Mucosa of stomach (tissue), 1 donor: Measurements from ENCODE around the gene DNAH6.
"Not testable (repeated sequence)": the region's sequence is repeated elsewhere in the genome, so short reads cannot be mapped to it uniquely, and the experiment has no call there.

Experiments
- H3K27me3 ChIP-seq: one replicate; pipeline ENCODE4 v1.7.0; 2013; ENCODE audit warnings: mild to moderate bottlenecking, low read length; ENCODE audit not compliant: control insufficient read depth, insufficient read depth
- H3K36me3 ChIP-seq: one replicate; pipeline ENCODE4 v1.7.0; 2013; ENCODE audit warnings: low read length; ENCODE audit not compliant: control insufficient read depth, insufficient read depth
- H3K4me1 ChIP-seq: one replicate; pipeline ENCODE4 v1.7.0; 2013; ENCODE audit warnings: mild to moderate bottlenecking, low read length; ENCODE audit not compliant: control insufficient read depth, insufficient read depth
- H3K4me3 ChIP-seq: one replicate; pipeline ENCODE4 v1.7.0; 2013; ENCODE audit warnings: low read length
- H3K9ac ChIP-seq: one replicate; pipeline ENCODE4 v1.7.0; 2013; ENCODE audit warnings: mild to moderate bottlenecking, low read length, moderate library complexity
- H3K9me3 ChIP-seq: one replicate; pipeline ENCODE4 v1.7.0; 2013; ENCODE audit warnings: mild to moderate bottlenecking, low read length, moderate library complexity; ENCODE audit not compliant: control insufficient read depth
- donor health status: Pancreatic carcinoma.

DNAH6 gene

GRCh38 chr2:84486441-84487115 is 29.7 kb upstream of the DNAH6 start:
- Histone ChIP-seq H3K4me3 (no peak overlapping the region), H3K4me1 (peaks cover 15% of the 10 kb centered on the region), H3K27me3 (no peaks in the 10 kb centered on the region), H3K36me3 (no peaks in the 10 kb centered on the region), H3K9ac (no peak overlapping the region), H3K9me3 (no peaks in the 10 kb centered on the region)

DNA sequence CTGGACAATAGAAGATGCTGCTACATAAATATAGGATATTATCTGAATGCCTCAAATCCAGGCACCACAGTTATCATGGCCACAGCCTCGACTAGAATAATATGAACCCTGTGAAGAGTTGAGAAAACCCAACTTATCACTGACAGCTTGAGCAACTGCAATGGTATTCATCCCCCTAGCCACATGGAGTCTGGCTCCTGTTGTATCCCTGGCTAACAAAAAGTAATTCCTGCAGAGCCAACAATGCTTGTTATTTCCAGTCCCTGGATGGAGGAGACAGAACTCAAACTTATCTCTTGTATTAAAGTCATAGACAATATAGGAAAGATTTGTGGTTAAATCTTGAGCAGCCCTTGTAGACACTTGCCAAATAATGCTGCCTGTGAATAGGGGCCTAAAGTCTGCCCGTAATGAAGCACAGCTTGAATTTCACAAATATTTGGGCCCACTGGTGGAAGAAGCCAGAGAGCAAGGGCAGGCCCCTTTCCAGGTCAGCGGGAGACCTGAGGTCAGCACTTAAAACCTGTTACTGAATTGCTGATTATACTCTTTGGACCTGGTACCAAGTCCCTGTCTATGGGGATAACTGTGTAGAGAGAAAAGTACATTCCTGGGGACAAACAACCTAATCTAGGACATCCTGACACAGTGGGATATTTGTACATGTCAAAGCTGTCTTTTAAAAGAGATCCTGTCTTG is 28.9 kb upstream of the DNAH6 start:
- no peak overlapping the region for H3K4me3 ChIP-seq
- no peak overlapping the region for H3K9ac ChIP-seq
- H3K36me3 ChIP-seq = no peaks in the 10 kb centered on the region
- peaks cover 15% of the 10 kb centered on the region for H3K4me1 ChIP-seq
- H3K9me3 ChIP-seq = no peaks in the 10 kb centered on the region
- no peaks in the 10 kb centered on the region for H3K27me3 ChIP-seq

- H3K9ac ChIP-seq = no peak overlapping the region
- no peaks in the 10 kb centered on the region for H3K36me3 ChIP-seq
- no peak overlapping the region for H3K4me3 ChIP-seq
- peaks cover 6% of the 10 kb centered on the region for H3K4me1 ChIP-seq
- H3K9me3 ChIP-seq = no peaks in the 10 kb centered on the region
- H3K27me3 ChIP-seq = no peaks in the 10 kb centered on the region
These were observed 25.0 kb upstream of the DNAH6 start for GRCh38 chr2:84491256-84491655.

GRCh38 chr2:84491741-84492140 is 24.6 kb upstream of the DNAH6 start:
- no peaks in the 10 kb centered on the region for H3K9me3 ChIP-seq
- H3K27me3 ChIP-seq = no peaks in the 10 kb centered on the region
- no peak overlapping the region for H3K9ac ChIP-seq
- H3K36me3 ChIP-seq = no peaks in the 10 kb centered on the region
- H3K4me1 ChIP-seq = peaks cover 1% of the 10 kb centered on the region
- no peak overlapping the region for H3K4me3 ChIP-seq

- no peak overlapping the region for H3K9ac ChIP-seq
- no peak overlapping the region for H3K4me3 ChIP-seq
- no peaks in the 10 kb centered on the region for H3K27me3 ChIP-seq
- no peaks in the 10 kb centered on the region for H3K36me3 ChIP-seq
- no peaks in the 10 kb centered on the region for H3K4me1 ChIP-seq
- no peaks in the 10 kb centered on the region for H3K9me3 ChIP-seq
These were observed 23.7 kb upstream of the DNAH6 start for GRCh38 chr2:84492571-84492970.

- no peak overlapping the region for H3K9ac ChIP-seq
- no peak overlapping the region for H3K4me3 ChIP-seq
- H3K9me3 ChIP-seq = no peaks in the 10 kb centered on the region
- no peaks in the 10 kb centered on the region for H3K36me3 ChIP-seq
- no peaks in the 10 kb centered on the region for H3K27me3 ChIP-seq
- H3K4me1 ChIP-seq = no peaks in the 10 kb centered on the region
These were observed 22.8 kb upstream of the DNAH6 start for GRCh38 chr2:84493514-84493913.

- H3K27me3 ChIP-seq = no peaks in the 10 kb centered on the region
- H3K9me3 ChIP-seq = no peaks in the 10 kb centered on the region
- H3K4me1 ChIP-seq = no peaks in the 10 kb centered on the region
- no peak overlapping the region for H3K4me3 ChIP-seq
- no peak overlapping the region for H3K9ac ChIP-seq
- no peaks in the 10 kb centered on the region for H3K36me3 ChIP-seq
These were observed 22.2 kb upstream of the DNAH6 start for GRCh38 chr2:84494070-84494469.

DNA sequence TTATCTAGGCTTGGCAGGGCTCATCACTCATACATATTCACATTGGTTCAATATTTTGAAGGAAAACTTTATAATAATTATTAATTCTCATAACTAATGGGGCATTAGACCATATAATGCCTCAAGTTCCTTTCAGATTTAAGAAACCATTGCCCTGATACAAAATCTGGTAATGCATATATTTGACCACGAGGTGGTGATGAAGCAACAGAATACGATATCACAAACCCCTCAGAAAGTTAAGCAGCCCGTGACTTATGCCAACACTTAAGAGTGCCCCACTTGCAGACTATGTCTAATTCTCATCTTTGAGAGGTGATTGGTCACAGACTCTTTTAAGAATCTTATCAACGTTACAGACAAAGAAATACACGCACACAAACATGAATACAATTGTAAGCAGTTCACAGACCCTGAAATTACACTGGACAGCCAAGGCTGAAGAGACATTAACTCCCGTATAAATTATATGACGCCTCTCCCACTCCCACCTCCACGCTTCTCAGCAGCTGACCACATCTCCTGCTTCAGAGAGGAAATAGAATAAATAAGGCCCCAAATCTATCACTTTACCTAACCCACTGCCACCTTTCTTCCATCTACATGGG is 20.7 kb upstream of the DNAH6 start:
- Histone ChIP-seq H3K36me3 (no peaks in the 10 kb centered on the region), H3K9me3 (no peaks in the 10 kb centered on the region), H3K27me3 (no peaks in the 10 kb centered on the region), H3K4me3 (no peak overlapping the region), H3K4me1 (no peaks in the 10 kb centered on the region), H3K9ac (no peak overlapping the region)

- Histone ChIP-seq H3K36me3 (no peaks in the 10 kb centered on the region), H3K9ac (no peak overlapping the region), H3K4me1 (no peaks in the 10 kb centered on the region), H3K4me3 (no peak overlapping the region), H3K27me3 (no peaks in the 10 kb centered on the region), H3K9me3 (no peaks in the 10 kb centered on the region)
These were observed 19.9 kb upstream of the DNAH6 start for GRCh38 chr2:84496386-84496785.

DNA sequence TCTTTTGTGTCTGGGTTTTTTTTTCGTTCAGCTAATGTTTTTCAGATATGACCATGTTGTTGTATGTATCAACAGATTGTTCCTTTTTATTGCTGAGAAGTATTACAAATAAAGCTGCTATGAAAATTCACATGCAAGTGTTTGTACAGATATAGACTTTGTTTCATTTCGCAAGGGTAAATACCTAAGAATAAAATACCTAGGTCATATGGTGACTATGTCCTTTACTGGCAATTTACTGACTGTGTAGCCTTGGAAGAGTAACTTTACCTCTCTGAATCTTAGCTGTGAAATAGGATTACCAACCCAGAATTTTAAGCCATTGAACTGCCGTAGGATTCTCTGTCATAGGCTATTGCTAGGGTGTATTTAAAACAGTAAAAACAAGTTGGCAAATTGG is 19.0 kb upstream of the DNAH6 start:
- H3K36me3 ChIP-seq = no peaks in the 10 kb centered on the region
- no peak overlapping the region for H3K9ac ChIP-seq
- no peaks in the 10 kb centered on the region for H3K27me3 ChIP-seq
- no peak overlapping the region for H3K4me3 ChIP-seq
- H3K9me3 ChIP-seq = no peaks in the 10 kb centered on the region
- no peaks in the 10 kb centered on the region for H3K4me1 ChIP-seq

GRCh38 chr2:84498150-84498799 is 18.0 kb upstream of the DNAH6 start:
- H3K36me3 ChIP-seq = no peaks in the 10 kb centered on the region
- no peak overlapping the region for H3K9ac ChIP-seq
- H3K4me1 ChIP-seq = no peaks in the 10 kb centered on the region
- no peaks in the 10 kb centered on the region for H3K27me3 ChIP-seq
- H3K9me3 ChIP-seq = no peaks in the 10 kb centered on the region
- H3K4me3 ChIP-seq = no peak overlapping the region

DNA sequence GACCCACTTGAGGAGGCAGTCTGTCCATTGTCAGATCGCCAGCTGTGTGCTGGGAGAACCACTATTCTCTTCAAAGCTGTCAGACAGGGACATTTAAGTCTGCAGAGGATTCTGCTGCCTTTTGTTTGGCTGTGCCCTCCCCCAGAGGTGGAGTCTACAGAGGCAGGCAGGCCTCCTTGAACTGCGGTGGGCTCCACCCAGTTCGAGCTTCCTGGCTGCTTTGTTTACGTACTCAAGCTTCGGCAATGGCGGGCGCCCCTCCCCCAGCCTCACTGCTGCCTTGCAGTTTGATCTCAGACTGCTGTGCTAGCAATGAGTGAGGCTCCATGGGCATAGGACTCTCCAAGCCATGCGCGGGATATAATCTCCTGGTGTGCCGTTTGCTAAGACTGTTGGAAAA is 5.3 kb upstream of the DNAH6 start:
- not testable (repeated sequence) for H3K9ac ChIP-seq, H3K4me3 ChIP-seq, H3K27me3 ChIP-seq, H3K4me1 ChIP-seq, H3K36me3 ChIP-seq, H3K9me3 ChIP-seq
